HepG2 (cell line): ENCODE data around the gene NOSIP. TPM values are rescaled to one million over a fixed set of nuclear protein-coding genes. Genes with fewer than 3 reads are reported as not detected.
A peak's percentile ranks its signal among the peaks of the same experiment; 100 is the strongest.

Experiments used
- ATAC-seq: fragments of 200-7000 bp; cut with Tn5 transposase; 3 replicates; pipeline ENCODE4 v1.9.1; 2020; ENCODE audit warnings: mild to moderate bottlenecking, moderate library complexity
- BruUV-seq: library from RNA; stranded (reverse); fragments of 400-500 nt; replicated peaks from 2 replicates; lab custom pipeline; 2021; lab: Mats Ljungman, UMichigan
- CTCF ChIA-PET: fragments of 300-600 bp; formaldehyde crosslinking; extraction: SDS; loops from one replicate; lab custom pipeline; 2021; ENCODE audit warnings: low total read pairs, inconsistent platforms, low intra/inter-chr PET ratio; lab: Yijun Ruan, JAX
- POLR2A ChIA-PET: fragments of 350-600 bp; sonication (Branson Sonifier 250); formaldehyde crosslinking; loops from one replicate; lab custom pipeline; 2020; ENCODE audit warnings: antibody characterized with exemption, inconsistent platforms; lab: Yijun Ruan, JAX
- DNase-seq: peaks from one replicate; pipeline ENCODE4 v3.0.0-alpha.2; 2015; ENCODE audit warnings: low spot score
- FAIRE-seq: peaks from 3 replicates; lab custom pipeline; 2011; peaks lifted over from hg19 to GRCh38; lab: Jason Lieb, UNC
- H2AFZ ChIP-seq: one replicate; pipeline ENCODE4 v1.6.1; 2011; ENCODE audit warnings: low read length, inconsistent platforms
- H3K27ac ChIP-seq: fragments of 300-600 bp; 3 replicates; pipeline ENCODE4 v1.8.0; 2011; ENCODE audit warnings: mixed run types, mild to moderate bottlenecking, mixed read lengths, low read length, inconsistent platforms; ENCODE audit not compliant: insufficient read depth; ENCODE audit errors: extremely low read length
- H3K27me3 ChIP-seq, 2 experiments: fragments of 200-600 bp in 1 of 2; 2 replicates in 1 of 2; 3 replicates in 1 of 2; pipeline versions ENCODE4 v1.6.0 to v1.8.0; 2011; ENCODE audit warnings: low read length in 2 of 2, mild to moderate bottlenecking in 2 of 2, moderate library complexity in 2 of 2, inconsistent platforms in 1 of 2; ENCODE audit not compliant: insufficient read depth in 2 of 2, control insufficient read depth in 1 of 2
- H3K36me3 ChIP-seq, 2 experiments: fragments of 200-600 bp in 1 of 2; replicated peaks in 1 of 2; 2 replicates in 1 of 2; 3 replicates in 1 of 2; pipeline versions ENCODE4 v1.5.1 to v1.8.0; 2011; ENCODE audit warnings: low read length in 2 of 2, inconsistent platforms in 1 of 2; ENCODE audit not compliant: insufficient read depth in 2 of 2, control insufficient read depth in 1 of 2
- H3K4me1 ChIP-seq: 2 replicates; pipeline ENCODE4 v1.5.1; 2012; ENCODE audit warnings: low read length, inconsistent platforms; ENCODE audit not compliant: insufficient read depth
- H3K4me2 ChIP-seq: 2 replicates; pipeline ENCODE4 v1.6.0; 2011; ENCODE audit warnings: low read depth, low read length, inconsistent platforms
- H3K4me3 ChIP-seq, 3 experiments: fragments of 200-600 bp in 1 of 3; sonication (generic), shearing (Covaris generic) in 1 of 3; replicated peaks in 1 of 3; 2 replicates each; pipeline ENCODE4 v1.5.1; 2011 to 2016; ENCODE audit warnings: low read length in 3 of 3, inconsistent platforms in 2 of 3, low read depth in 2 of 3, mild to moderate bottlenecking in 2 of 3, control low read depth in 1 of 3, mixed read lengths in 1 of 3; ENCODE audit not compliant: insufficient read depth in 1 of 3
- H3K79me2 ChIP-seq: one replicate; pipeline ENCODE4 v1.6.1; 2011; ENCODE audit warnings: low read length, inconsistent platforms; ENCODE audit not compliant: insufficient read depth
- H3K9ac ChIP-seq: 2 replicates; pipeline ENCODE4 v1.6.0; 2011; ENCODE audit warnings: mild to moderate bottlenecking, low read depth, low read length, inconsistent platforms; ENCODE audit not compliant: insufficient read depth
- H3K9me3 ChIP-seq: 2 replicates; pipeline ENCODE4 v1.5.1; 2012; ENCODE audit warnings: mild to moderate bottlenecking, low read length
- H4K20me1 ChIP-seq: 2 replicates; pipeline ENCODE4 v1.6.0; 2011; ENCODE audit warnings: inconsistent platforms, mild to moderate bottlenecking, low read length, moderate library complexity; ENCODE audit not compliant: insufficient read depth
- ADNP ChIP-seq: sonication (generic); formaldehyde crosslinking; IDR thresholded peaks from 2 replicates; pipeline ENCODE4 v1.4.0; 2020; ENCODE audit warnings: missing genetic modification reagents
- AGO2 ChIP-seq: fragments of 200-400 bp; formaldehyde crosslinking; optimal IDR thresholded peaks from 2 replicates; pipeline ENCODE3; 2017; ENCODE audit warnings: mild to moderate bottlenecking, low read depth, low read length, moderate library complexity
- CAMTA2 ChIP-seq: sonication (generic); formaldehyde crosslinking; IDR thresholded peaks from 2 replicates; pipeline ENCODE4 v1.4.0; 2020; ENCODE audit warnings: mild to moderate bottlenecking, missing genetic modification reagents, borderline replicate concordance
- GABPB1 ChIP-seq: IDR thresholded peaks from 2 replicates; pipeline ENCODE4 v1.6.1; 2016; ENCODE audit warnings: mild to moderate bottlenecking, missing genetic modification reagents, moderate library complexity, missing compliant biosample characterization
- HMG20A ChIP-seq: IDR thresholded peaks from 2 replicates; pipeline ENCODE4 v1.6.1; 2016; ENCODE audit warnings: borderline replicate concordance
- HNRNPL ChIP-seq: fragments of 200-400 bp; formaldehyde crosslinking; IDR thresholded peaks from 2 replicates; pipeline ENCODE4 v1.6.1; 2017; ENCODE audit warnings: mild to moderate bottlenecking, low read depth, low read length
- KDM2A ChIP-seq: sonication (generic); formaldehyde crosslinking; IDR thresholded peaks from 2 replicates; pipeline ENCODE4 v1.4.0; 2020; ENCODE audit warnings: low read depth, missing genetic modification reagents, borderline replicate concordance
- MIER2 ChIP-seq: IDR thresholded peaks from 2 replicates; pipeline ENCODE4 v1.6.1; 2016; ENCODE audit warnings: missing biosample characterization, missing genetic modification reagents
- MIXL1 ChIP-seq: IDR thresholded peaks from 2 replicates; pipeline ENCODE4 v1.6.1; 2016
- NFYB ChIP-seq: sonication (generic); formaldehyde crosslinking; IDR thresholded peaks from 2 replicates; pipeline ENCODE4 v1.4.0; 2020; ENCODE audit warnings: missing genetic modification reagents
- REPIN1 ChIP-seq: sonication (generic); formaldehyde crosslinking; IDR thresholded peaks from 2 replicates; pipeline ENCODE4 v1.8.0; 2022; ENCODE audit warnings: missing genetic modification reagents, low read depth, mild to moderate bottlenecking, borderline replicate concordance
- SAP130 ChIP-seq: IDR thresholded peaks from 2 replicates; pipeline ENCODE4 v1.6.1; 2016; ENCODE audit warnings: low read depth
- TCF7L2 ChIP-seq: IDR thresholded peaks from 2 replicates; pipeline ENCODE4 v1.6.1; 2011; ENCODE audit warnings: mild to moderate bottlenecking, low read depth, low read length, moderate library complexity
- ZFAT ChIP-seq: sonication (generic); formaldehyde crosslinking; conservative IDR thresholded peaks from 2 replicates; pipeline ENCODE4 v1.8.1; 2023; ENCODE audit warnings: missing genetic modification reagents, inconsistent platforms
- ZFX ChIP-seq: sonication (generic); formaldehyde crosslinking; IDR thresholded peaks from 2 replicates; pipeline ENCODE4 v1.4.0; 2020; ENCODE audit warnings: mild to moderate bottlenecking, low read depth, missing genetic modification reagents, moderate library complexity
- ZNF180 ChIP-seq: sonication (generic); formaldehyde crosslinking; IDR thresholded peaks from 2 replicates; pipeline ENCODE4 v1.4.0; 2020; ENCODE audit warnings: low read depth, missing genetic modification reagents, borderline replicate concordance
- ZNF354B ChIP-seq: sonication (generic); formaldehyde crosslinking; IDR thresholded peaks from 2 replicates; pipeline ENCODE4 v1.8.0; 2022; ENCODE audit warnings: mild to moderate bottlenecking, missing genetic modification reagents
- ZNF543 ChIP-seq: sonication (generic); formaldehyde crosslinking; IDR thresholded peaks from 2 replicates; pipeline ENCODE4 v1.4.0; 2020; ENCODE audit warnings: mild to moderate bottlenecking, missing genetic modification reagents
- ZNF572 ChIP-seq: sonication (generic); formaldehyde crosslinking; IDR thresholded peaks from 2 replicates; pipeline ENCODE4 v1.5.1; 2020; ENCODE audit warnings: mild to moderate bottlenecking, missing genetic modification reagents
- ZNF768 ChIP-seq: sonication (generic); formaldehyde crosslinking; IDR thresholded peaks from 2 replicates; pipeline ENCODE4 v1.4.0; 2020; ENCODE audit warnings: missing genetic modification reagents
- WGBS: methylation state at CpG from one replicate; pipeline ENCODE4 v1.1.6; 2017; ENCODE audit warnings: low lambda C conversion rate; 5-methylcytosine and 5-hydroxymethylcytosine counted together
- in situ Hi-C: cut with HindIII; loops from 2 replicates; pipeline ENCODE4 v1.10.0; 2017; ENCODE audit warnings: low pct_unique_long_range_greater_than_20kb; ENCODE audit not compliant: extremely low pct_ligation_motif_present
- intact Hi-C: fragments of 100-400 bp; cut with micrococcal nuclease; formaldehyde crosslinking; loops from one replicate; pipeline ENCODE4 v1.10.0; 2022; ENCODE audit not compliant: unreplicated experiment
- polyA plus RNA-seq, 8 experiments: library from polyadenylated mRNA; depleted of rRNA in 3 of 8; stranded (reverse) in 7 of 8; unstranded in 1 of 8; fragments of >200 nt; fragmentation: Illumina TruSeq in 4 of 8; extraction: Trizol in 4 of 8; gene quantifications; 2 replicates each; pipeline versions ENCODE4 v1.2.1 to v1.2.3, GENCODE V29; 2011 to 2016; ENCODE audit warnings: low read depth in 4 of 8, missing spikeins in 1 of 8, mixed read lengths in 1 of 8; ENCODE audit not compliant: insufficient read depth in 1 of 8
- total RNA-seq, 5 experiments: library from RNA; depleted of rRNA; stranded (reverse); fragments of >200 nt; fragmentation: Illumina TruSeq; extraction: Trizol; gene quantifications; 2 replicates each; pipeline ENCODE4 v1.2.3, GENCODE V29; 2016; ENCODE audit warnings: low read depth in 1 of 5
- TF ChIP-seq, protein P1 (sequence below): sonication (generic); formaldehyde crosslinking; IDR thresholded peaks from 2 replicates; pipeline ENCODE4 v1.9.0; 2021; ENCODE audit warnings: mild to moderate bottlenecking, missing genetic modification reagents

Gene NOSIP
- total and polyA plus RNA-seq, 2 of the 13 experiments (the other 11 are each of a cell fraction or from before 2014, with no cell fraction given), result 54.3 to 78.0 TPM

DNA sequence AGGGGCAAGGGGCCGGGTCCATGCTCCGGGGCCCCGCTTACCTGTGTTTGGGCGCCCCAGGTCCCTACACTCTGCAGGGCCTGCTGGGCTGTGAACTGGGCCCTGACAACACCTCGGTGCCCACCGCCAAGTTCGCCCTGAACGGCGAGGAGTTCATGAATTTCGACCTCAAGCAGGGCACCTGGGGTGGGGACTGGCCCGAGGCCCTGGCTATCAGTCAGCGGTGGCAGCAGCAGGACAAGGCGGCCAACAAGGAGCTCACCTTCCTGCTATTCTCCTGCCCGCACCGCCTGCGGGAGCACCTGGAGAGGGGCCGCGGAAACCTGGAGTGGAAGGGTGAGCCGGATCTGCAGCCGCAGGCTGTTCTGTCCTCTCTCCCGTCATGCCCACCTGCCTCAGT lies 66.2 kb downstream of the NOSIP start (continued):
- TF ChIP-seq, protein P1, sequence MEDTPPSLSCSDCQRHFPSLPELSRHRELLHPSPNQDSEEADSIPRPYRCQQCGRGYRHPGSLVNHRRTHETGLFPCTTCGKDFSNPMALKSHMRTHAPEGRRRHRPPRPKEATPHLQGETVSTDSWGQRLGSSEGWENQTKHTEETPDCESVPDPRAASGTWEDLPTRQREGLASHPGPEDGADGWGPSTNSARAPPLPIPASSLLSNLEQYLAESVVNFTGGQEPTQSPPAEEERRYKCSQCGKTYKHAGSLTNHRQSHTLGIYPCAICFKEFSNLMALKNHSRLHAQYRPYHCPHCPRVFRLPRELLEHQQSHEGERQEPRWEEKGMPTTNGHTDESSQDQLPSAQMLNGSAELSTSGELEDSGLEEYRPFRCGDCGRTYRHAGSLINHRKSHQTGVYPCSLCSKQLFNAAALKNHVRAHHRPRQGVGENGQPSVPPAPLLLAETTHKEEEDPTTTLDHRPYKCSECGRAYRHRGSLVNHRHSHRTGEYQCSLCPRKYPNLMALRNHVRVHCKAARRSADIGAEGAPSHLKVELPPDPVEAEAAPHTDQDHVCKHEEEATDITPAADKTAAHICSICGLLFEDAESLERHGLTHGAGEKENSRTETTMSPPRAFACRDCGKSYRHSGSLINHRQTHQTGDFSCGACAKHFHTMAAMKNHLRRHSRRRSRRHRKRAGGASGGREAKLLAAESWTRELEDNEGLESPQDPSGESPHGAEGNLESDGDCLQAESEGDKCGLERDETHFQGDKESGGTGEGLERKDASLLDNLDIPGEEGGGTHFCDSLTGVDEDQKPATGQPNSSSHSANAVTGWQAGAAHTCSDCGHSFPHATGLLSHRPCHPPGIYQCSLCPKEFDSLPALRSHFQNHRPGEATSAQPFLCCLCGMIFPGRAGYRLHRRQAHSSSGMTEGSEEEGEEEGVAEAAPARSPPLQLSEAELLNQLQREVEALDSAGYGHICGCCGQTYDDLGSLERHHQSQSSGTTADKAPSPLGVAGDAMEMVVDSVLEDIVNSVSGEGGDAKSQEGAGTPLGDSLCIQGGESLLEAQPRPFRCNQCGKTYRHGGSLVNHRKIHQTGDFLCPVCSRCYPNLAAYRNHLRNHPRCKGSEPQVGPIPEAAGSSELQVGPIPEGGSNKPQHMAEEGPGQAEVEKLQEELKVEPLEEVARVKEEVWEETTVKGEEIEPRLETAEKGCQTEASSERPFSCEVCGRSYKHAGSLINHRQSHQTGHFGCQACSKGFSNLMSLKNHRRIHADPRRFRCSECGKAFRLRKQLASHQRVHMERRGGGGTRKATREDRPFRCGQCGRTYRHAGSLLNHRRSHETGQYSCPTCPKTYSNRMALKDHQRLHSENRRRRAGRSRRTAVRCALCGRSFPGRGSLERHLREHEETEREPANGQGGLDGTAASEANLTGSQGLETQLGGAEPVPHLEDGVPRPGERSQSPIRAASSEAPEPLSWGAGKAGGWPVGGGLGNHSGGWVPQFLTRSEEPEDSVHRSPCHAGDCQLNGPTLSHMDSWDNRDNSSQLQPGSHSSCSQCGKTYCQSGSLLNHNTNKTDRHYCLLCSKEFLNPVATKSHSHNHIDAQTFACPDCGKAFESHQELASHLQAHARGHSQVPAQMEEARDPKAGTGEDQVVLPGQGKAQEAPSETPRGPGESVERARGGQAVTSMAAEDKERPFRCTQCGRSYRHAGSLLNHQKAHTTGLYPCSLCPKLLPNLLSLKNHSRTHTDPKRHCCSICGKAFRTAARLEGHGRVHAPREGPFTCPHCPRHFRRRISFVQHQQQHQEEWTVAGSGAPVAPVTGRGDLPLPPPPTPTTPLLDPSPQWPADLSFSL, result no peak
- TF ChIP-seq ZNF180 (no peak), ZNF543 (CRISPR knock-in tag) (0 out of 2 replicates have a peak, but pooled peaks have one; percentile 6), ZNF768 (CRISPR knock-in tag) (0 out of 2 replicates have a peak, but pooled peaks have one; percentile 35), KDM2A (no peak), ADNP (no peak)

DNA sequence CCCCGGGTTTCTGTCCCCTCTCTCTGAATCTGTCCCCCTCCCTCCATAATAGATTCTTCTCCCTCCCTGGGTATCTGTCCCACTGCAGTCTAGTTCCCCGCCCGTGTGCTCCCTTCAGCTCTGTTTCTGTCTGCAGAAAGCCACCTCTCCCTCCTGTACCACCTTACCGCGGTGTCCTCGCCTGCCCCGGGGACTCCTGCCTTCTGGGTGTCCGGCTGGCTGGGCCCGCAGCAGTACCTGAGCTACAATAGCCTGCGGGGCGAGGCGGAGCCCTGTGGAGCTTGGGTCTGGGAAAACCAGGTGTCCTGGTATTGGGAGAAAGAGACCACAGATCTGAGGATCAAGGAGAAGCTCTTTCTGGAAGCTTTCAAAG lies 66.6 kb downstream of the NOSIP start:
- intact Hi-C loops (loop anchor here (2.0 kb wide), 1 partner anchor 159 kb away; no protein-coding TSS in a partner anchor), in situ Hi-C loops (no loop called here)
- peak overlapping the region; percentile 79 for H3K4me2 ChIP-seq
- no TSS peak for BruUV-seq
- WGBS, result 1% methylated on average over 12 of the region's 12 CpGs
- peak overlapping the region; percentile 75 to 89 (median 76) for H3K4me3 ChIP-seq
- DNase-seq (no peak), FAIRE-seq (no peak), ATAC-seq (peak; percentile 26)
- H3K79me2 ChIP-seq, result peaks cover 21% of the 10 kb centered on the region
- CTCF ChIA-PET, result interaction anchor here (0.6 kb wide), 1 partner anchor 51 kb away, joined by 3 read pairs; no protein-coding TSS in a partner anchor
- peaks cover 0 to 1% of the 10 kb centered on the region in 2 experiments; a peak in 2 of 5 replicates for H3K36me3 ChIP-seq
- peaks cover 37% of the 10 kb centered on the region for H3K4me1 ChIP-seq
- peak overlapping the region; percentile 88 for H3K9ac ChIP-seq
- H3K9me3 ChIP-seq, result no peaks in the 10 kb centered on the region
- no peak overlapping the region for H2AFZ ChIP-seq
- H3K27ac ChIP-seq, result peak overlapping the region; percentile 89
- POLR2A ChIA-PET, result interaction anchor here (0.6 to 2.7 kb wide), 16 partner anchors 11 to 164 kb away, joined by 3 to 29 read pairs (median 5); partner anchors contain the start of genes ALDH16A1, NOSIP, PIH1D1 and RCN3
- H3K27me3 ChIP-seq, result no peaks in the 10 kb centered on the region
- no peaks in the 10 kb centered on the region for H4K20me1 ChIP-seq
- TF ChIP-seq SAP130 (CRISPR knock-in tag), result no peak
- peak; percentile 68; the same call in 1 of the 2 replicates for TF ChIP-seq CAMTA2 (CRISPR knock-in tag)
- no peak for TF ChIP-seq TCF7L2
- no peak for TF ChIP-seq AGO2
- no peak for TF ChIP-seq HMG20A
- TF ChIP-seq NFYB (CRISPR knock-in tag), result no peak
- TF ChIP-seq MIXL1 (CRISPR knock-in tag), result no peak
- TF ChIP-seq REPIN1 (CRISPR knock-in tag), result no peak
- TF ChIP-seq MIER2 (CRISPR knock-in tag), result no peak
- TF ChIP-seq HNRNPL, result no peak
- no peak for TF ChIP-seq ZNF572 (CRISPR knock-in tag)
- TF ChIP-seq ZNF354B, result no peak
- no peak for TF ChIP-seq GABPB1 (CRISPR knock-in tag)
- no peak for TF ChIP-seq ZFAT
- 0 out of 2 replicates have a peak, but pooled peaks have one; percentile 2 for TF ChIP-seq ZFX (CRISPR knock-in tag)
